HT-29 (cell line): ENCODE data around the gene RABGAP1. TPM values are rescaled to one million over a fixed set of nuclear protein-coding genes. Genes with fewer than 3 reads are reported as not detected.

Experiments used
- DNase-seq: peaks from one replicate; pipeline ENCODE4 v3.0.0-alpha.2; 2015; ENCODE audit warnings: low spot score
- total RNA-seq: library from RNA; depleted of rRNA; stranded (reverse); fragments of >200 nt; shearing (Covaris generic); gene quantifications from 2 replicates; pipeline ENCODE4 v1.2.3, GENCODE V29; 2014

RABGAP1 gene
- total RNA-seq, 1 experiment from 2014 or later, result 21.1 TPM

DNA sequence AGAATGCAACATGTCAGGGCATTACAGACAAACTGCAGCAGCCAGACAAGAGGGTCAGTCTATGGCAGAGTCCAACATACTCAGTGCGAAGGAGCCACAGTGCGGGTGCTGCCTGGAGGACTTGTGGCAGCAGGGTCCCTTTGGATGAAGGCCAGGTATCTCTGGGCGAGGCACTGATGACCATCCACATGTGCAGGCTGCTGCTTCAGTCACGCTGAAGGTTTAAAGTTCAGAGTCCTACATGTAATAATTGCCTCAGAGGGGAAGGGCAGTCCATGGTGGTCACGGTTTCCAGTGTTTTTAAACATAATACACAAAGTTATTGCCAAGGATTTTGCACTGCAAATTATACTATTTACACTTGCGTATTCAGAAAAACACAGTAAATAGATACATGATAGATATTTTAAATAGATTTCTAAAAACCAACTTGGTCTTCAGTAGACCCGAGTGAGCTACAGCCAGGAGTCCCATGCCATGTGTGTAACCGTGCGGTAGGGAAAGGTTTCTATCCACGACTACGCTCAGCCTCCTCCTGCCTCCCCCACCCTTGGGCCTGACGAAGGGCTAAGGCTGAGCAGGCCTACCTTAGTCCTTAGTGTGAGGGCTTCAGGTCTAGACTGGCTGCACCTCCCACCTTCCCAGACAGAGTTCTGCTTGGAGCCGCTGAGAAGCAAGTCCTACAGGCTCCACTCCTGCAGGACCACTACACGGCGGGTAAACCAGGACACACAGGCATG, 168.9 kb downstream of the RABGAP1 start:
- no peak for DNase-seq

DNA sequence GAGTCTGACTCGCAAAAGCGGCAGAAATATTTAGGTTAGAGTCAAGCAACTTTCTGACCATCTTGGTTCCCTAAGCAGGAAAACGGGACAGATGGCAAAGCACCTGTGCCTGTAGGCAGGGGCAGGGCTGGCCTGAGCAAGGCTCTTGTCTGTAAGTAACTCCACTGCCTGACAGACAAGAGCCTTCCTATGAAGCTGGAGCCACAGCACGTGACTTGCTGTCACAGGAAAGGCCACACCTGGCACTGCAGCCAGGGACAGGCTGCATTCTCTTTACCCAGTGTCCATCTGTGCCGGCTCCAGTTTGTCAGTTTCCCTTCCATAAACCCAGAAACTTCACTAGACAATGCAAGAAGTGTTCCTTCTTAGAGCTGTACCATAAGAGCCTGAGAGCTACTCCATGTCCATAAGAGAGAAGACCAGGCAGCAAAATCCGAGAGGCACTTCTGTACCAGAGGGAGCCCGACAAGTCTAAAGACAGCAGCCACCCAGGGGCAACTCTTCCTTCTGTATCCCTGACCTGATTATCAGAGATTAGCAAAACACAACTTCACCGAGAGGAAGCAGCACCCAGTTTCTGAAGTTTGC, 170.7 kb downstream of the RABGAP1 start:
- peak; percentile 15 for DNase-seq

DNA sequence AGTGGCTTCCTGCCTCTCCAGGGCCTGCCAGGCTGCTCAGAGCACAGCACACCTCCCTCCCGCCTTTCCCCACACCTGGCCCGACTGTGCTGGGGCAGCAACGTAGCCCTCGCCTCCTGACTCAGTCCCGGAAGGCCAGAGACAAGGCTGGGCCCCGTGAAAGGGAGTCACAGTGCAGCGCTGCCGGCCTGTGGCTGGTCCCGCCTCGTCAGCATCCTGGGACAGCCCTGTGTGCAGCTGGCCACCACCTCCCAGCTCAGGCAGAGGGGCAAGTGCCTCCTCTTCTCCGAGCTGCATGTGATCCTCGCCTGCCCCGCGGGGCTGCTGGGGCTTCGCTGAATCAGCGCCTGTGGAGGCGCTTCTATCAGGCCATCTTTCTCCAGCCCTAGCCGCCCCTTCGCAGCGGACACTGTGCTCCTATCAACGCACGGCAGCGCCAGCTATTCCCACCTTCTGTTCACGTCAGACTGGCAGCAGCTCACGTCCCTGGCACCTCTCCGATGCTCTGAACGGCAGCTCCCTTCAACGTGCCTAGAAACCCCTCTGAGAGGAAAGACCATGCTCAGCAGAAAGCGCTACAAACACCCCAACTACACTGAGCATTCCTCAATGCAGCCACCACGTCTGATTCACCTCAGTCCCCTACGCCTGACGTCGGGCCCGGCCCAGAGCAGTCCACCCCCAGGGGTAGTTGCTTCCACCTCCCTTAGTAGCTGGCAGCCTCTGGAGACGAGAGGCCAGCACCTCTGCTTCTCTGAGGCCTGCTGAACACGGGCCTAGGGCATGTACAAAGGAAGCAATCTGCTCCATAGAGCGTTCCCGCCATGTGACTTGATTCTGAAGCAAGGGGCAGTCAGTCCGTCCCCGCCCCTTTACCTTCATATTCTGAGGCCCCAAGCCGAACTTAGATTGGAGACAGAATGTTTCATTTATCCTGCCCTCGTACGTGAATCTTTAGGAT, 171.5 kb downstream of the RABGAP1 start:
- DNase-seq, result peak; percentile 19

DNA sequence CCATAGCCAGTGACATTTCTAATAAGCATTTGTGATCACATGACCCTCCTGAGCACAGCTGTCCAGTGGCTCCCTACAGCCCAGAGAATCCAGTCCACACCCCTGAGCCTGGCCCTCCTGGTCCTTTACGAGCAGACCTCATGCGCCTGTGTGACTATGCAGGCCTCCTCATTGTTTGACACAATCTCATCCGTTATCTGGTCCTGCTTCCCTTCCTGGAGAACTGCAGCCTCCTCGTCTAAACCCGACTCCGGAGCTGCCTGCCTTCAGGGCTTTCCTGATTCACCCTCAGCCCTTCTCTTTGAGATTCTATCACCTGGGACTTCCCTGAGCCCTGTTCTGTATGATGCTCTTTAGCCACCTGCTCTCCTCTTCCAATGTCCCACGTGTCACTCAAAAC, 172.4 kb downstream of the RABGAP1 start:
- no peak for DNase-seq

DNA sequence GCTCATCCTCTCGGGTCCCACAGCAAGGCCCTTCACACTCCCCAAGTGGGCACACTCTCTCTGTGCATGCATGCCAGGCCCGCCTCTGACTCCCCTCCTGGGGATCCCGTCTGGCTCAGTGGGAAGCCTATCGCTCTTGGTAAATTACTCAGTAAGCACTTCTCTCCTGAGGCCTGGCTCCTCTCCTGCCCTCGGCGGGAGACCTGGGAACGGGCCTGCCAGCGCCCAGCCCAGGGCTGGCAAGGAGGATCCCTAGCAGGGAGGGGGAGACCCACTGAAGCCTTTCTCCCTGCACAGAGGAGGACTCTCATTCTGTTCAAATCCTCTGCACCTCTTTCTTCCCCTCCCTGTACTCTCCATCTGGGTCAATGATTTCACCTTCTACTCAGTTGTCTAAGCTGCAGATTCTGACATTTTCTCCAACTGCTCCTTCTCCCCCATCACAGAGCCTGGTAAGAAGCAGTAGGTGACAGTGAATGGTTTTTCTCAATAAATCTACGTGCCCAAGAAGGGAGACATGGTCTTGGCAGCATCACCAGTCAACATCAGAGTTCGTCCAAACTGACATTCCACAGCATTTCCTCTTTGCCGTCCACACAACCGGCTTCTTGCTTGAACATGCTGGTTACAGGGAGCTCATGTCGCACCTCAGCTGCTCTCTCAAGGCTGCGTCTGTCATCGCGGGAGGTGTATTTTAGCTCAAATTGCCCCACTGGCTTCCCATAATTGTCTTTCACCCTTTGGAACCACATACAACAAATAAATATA, 174.5 kb downstream of the RABGAP1 start:
- no peak for DNase-seq

DNA sequence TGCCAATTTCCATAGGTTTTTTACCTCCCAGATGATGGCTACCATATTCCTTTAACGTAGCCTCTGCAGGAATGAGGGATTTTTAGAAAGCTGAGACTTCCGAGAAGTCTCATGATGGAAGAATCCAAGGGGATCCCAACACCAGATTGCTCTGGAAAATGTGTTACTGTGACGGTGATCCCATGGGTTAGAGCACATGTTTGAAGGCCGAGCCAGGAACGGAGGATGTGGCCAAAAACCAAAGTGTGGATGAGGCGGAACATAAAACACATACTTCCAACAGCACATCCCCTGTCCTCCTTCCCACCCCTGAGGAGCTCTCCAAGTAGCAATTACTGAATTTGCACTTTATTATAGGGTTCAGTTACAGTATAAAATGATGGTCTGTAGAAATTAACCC, 175.2 kb downstream of the RABGAP1 start:
- DNase-seq, result no peak

DNA sequence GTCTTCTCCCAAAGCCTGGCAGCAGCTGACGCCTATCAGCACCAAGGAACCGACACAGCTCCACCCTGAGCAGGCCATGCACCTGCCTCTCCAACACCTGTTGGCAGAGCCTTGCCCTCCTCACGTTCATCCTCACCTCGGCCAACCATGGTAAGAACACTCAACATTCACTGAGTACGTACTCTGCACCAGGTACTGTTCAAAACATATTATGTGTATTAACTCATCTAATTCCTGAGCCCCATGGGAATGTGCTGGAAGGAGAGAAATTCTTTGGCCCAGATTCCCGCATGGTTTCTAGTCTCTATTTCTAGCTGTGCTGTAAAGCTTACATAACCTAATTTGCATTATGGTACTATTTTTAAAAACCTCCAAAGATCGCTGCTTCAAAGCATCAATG, 178.7 kb downstream of the RABGAP1 start:
- DNase-seq, result no peak

DNA sequence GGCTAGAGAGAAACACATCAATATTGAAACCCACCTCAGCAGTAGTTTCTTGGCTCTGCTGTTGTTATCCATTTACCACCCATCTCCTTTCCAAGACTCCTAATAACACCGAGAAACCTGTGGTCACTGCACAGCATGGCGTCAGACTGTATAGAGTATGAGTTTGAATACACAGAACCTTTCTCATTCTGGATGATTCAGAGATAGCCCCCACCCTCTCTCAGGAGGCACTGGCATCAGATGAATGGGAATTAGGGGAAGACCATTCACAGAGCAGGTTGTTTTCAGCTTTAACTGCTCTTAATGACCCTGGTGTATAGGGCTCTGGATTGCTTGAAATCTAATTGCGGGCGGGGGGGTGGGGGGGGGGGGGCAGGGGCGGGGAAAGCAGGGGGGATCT, 179.3 kb downstream of the RABGAP1 start:
- DNase-seq, result no peak

DNA sequence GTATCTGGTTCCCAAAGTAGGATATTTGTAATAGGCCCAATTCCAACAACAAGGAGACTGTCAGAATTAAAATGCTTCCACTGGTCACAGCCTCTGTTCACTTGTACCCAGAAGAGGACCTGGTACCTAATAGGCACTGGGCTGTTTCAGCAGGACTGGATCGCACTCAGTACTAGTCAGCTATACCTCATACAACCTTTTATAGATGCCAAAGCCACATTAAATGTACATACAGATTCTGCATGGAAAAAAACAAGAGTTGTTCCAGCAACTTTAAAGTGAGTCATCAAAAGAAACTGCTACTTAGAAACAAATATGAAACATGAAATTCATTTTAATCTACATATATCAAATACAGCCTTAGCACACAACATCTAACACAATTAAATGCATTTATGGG, 180.1 kb downstream of the RABGAP1 start:
- no peak for DNase-seq

DNA sequence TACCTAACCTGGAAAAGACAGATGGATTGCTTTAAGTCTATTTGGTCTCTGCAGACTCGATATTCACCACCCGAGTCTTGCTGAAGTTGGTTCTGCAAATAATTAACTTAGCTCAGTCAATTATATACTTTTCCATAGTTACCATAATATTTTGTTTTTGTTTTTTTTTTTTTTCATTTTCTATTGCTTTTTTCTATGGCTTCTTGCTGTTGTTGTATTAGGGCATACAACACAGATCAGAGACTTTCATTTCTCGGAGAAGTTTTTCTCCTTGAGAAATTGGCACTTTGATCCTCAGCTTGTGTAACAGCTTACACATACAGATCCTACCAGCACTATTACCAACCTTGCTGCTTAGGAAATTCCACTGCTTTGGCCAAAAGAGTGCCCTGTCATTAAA, 180.6 kb downstream of the RABGAP1 start:
- DNase-seq, result no peak

DNA sequence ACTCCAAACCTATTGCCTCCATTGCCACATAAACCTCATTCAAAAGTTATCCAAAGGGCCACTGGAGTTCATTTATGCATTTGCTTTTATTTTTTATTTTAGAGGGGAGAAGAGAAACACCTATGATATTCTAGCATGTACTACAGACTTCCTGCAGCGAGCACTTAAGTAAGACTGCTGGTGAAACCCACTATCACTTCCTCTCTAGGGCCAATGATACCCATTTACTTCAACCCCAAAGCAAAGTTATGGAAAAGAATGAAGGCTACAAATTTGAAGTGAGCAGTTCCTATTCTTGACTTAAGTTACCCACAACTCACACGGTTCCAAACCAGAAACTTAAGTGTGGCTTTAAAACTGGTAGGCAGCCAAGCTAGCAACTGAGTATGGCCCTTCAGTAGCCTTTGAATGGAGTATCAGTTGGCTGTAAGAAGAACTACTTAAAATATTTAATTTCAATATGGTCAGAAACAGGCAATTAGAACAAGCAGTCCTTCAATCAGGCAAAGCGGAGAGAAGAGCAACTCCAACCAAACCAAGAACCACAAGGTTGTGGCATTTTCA, 186.8 kb downstream of the RABGAP1 start:
- no peak for DNase-seq

DNA sequence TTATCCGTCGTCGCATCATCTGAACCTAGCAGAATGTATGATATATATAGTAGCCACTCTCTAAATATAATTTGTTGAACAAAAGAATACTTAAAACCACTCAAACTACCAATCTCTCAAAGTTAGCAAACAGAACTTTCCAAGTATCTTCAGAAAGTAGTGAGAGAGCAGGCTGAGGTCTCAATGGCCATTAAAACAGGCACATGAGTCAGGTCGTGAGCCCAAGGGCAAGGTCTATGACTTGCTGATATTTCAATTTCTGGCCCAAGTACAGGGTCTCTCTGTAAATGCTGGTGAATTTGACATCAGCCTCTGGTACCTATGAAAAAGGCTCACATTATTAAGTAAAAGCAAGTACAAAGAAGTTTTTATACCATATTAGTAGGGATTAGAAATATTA, 187.8 kb downstream of the RABGAP1 start:
- no peak for DNase-seq

DNA sequence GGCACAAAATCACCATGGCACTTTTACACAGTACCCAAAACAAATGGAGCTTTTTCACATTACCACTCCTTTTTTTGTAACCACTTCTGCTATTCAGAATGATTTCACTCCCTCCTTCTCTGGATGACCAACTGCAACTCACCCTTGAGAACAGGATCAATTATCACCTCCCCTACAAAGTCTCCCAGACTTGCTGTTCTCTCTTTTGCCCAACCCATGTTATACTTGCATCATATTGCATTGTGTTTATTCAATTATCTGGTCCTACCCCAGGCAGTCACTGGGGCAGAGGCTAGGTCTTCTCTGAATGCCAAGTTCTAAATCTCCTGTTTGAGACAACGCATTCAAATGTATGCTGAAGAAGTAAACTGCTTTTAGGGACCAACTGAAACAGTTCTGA, 188.6 kb downstream of the RABGAP1 start:
- DNase-seq, result no peak

DNA sequence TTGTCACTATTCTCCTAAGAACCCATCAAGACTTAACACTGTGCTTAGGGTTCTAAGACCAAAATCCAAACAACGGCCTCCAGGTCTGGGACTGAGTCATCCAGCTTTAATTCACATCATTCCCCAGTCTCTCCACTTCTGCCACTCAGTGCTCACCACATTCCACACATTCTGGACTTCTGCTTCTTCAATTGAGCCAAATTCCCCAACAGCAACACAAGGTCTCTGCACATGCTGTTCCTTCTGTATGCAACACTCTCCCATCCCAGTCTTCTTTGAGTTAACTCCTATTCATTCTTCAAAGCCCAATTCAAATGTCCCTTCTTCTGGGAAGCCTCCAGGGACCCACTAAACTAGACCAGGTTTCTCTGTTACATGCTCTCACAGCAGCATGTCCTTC, 190.4 kb downstream of the RABGAP1 start:
- DNase-seq, result no peak

DNA sequence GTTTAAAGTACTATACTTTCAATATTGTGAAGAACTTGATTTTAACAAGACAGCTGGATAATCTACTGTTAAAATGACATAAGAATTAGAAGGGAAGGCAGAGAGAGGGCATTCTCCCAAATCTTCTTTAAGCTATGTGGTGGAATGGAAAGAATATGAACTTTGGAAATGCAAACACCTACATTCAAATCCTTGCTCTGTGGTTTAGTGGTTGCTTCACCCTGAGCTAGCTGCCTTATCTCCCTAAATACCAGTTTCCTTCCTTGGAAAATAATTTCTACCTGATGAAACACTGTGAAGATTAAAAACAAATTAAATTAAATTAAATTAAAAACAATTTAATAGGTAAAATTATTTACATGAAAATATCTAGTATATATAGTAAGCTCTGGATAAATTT, 191.2 kb downstream of the RABGAP1 start:
- no peak for DNase-seq

DNA sequence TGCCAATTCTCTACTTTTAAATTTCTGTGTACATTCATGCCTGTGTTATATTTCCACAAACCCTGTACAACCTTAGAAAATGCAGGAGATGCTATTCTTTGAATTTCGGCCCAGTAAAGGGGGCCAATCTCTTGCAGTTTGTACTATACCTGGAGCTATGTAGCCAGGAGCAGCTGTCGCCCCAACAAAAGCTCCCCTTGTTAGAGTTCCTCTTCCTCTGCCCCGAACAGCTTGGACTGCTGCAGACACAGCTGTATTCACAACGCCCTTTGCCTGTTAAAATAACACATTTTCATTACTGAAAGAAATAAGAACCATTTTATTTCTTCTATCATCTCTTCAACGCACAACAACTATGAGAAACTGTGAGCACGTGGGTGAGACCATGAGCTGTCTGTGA, 191.9 kb downstream of the RABGAP1 start:
- no peak for DNase-seq

DNA sequence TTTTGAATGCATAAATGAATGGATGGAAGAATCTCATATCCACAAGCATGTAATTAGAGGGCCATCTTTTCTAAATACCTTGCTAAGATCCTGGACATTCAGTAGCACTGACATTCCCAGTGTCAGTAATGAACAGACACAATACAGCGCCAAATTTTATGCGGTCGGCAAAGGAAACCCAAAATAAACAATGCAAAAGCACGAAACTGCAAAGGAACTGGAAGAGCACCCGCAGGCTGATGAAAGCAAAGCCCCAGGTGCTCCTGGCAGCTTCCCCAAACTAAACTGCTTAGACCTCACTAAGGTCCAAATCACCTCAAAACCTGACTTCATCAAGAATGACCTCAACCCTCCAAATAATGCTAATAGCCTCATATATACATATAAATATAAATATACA, 194.6 kb downstream of the RABGAP1 start:
- no peak for DNase-seq

DNA sequence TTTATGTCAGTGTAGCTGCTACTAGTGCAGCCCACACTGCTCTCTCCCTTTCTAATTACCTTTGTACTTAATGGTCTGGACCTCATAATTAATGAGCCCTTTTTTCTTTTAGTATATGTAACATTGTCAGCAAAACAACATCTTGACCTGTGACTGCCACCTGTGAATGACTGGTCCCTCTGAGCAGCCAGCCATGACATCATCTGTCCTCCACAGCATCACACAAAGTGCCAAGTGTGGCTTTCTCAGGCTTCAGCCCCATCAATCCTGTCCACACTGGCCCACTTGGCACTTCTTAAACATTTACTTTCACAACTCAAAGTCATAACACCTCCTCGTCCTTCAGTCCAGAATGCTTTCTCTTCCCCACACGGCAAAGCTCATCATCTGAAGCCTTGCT, 197.3 kb downstream of the RABGAP1 start:
- no peak for DNase-seq

DNA sequence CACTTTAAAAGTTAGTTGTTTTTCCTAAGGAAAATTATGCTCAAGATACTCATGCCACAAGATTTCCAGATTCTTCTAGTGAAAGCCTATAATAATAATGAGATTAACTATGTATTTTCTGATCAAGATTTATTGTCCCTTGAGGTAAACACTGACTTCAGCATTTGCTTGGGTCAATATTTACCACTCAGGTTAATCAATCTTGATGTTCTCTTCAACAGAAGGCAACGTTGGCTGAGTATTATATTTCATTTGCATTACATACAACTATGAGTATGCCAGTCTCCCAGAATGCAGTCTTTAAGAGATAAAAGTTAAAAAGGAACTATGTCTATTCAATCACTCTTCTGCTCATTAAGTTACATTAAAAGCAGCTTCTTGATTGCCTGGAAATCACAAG, 208.2 kb downstream of the RABGAP1 start:
- no peak for DNase-seq

DNA sequence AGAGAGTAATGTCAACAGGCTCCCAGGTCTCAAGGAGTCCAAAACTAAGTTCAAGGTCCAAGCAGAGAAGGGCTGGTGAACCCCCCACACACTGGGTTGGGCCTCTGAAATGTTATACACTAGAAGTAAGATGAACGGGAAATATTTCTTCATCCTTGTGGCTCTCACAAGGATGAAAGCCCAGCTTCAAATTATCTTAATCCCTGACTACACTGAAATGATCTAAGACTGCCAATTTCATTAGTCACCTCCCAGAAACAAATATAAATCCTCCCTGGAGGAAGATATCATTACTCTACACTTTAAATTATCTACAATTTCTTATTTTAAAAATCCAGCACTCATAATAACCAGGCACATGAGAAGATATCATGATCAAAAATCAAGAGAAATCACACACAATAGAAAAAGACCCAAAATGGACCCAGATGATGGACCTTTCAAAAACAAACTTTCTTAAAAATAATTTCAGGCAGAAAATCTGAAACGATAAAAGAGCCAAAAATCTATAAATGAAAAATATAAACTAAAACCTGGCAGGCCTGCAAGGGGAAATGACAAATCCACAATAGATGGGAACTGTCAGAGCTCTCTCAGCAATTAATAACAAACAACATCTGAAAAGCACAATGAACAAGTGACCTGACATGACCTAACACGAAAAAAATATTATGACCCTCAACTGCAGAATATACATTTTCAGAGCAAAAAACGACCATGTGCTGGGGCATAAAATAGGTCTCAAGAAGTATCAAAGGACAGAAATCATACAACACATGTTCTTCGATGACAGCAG, 210.1 kb downstream of the RABGAP1 start:
- DNase-seq, result no peak
